ENCODE measurements around the gene TBCD.
A peak's percentile ranks its signal among the peaks of the same experiment; 100 is the strongest.
"Not testable (repeated sequence)": the region's sequence is repeated elsewhere in the genome, so short reads cannot be mapped to it uniquely, and the experiment has no call there.

Gene TBCD

GRCh38 chr17:82767041-82767754, 15.3 kb downstream of the TBCD start:
- DNase-seq: peak; percentile 34 to 61

- no peak for DNase-seq
Measured at GRCh38 chr17:82769041-82769440, 17.2 kb downstream of the TBCD start.

DNA sequence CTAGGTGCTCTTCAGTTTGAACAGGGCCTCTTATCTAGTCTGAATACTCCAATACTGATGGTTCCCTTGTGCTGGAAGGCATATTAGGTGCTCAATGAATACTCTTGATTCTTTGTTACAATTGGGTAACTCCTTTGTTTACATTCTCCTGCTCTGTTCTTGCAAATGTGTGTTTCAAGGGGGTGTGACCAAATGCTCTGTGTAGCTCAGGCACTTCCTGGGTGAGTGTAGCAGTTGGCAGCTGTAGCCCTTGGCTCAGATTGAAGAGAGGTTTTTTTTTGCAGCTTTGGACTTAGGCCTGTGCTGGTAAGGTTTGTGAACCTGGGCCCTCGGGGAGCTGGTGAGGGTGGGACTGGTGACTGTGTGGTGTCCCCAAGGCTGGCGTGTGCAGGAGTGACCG, 20.2 kb downstream of the TBCD start:
- no peak for DNase-seq

DNA sequence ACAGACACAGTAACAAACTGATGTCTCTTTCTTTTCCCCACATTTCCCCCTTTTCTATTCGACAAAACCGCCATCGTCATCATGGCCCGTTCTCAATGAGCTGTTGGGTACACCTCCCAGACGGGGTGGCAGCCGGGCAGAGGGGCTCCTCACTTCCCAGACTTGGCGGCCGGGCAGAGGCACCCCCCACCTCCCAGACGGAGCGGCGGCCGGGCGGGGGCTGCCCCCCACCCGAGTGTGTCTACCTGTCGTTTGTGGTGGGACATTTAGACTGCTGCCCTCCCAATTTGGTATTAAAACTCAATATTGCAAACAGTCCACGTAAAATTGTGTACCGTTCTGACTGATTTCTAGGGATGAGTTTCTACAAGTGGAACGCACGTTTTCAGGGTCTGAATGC, 22.6 kb downstream of the TBCD start:
- DNase-seq: not testable (repeated sequence)

DNA sequence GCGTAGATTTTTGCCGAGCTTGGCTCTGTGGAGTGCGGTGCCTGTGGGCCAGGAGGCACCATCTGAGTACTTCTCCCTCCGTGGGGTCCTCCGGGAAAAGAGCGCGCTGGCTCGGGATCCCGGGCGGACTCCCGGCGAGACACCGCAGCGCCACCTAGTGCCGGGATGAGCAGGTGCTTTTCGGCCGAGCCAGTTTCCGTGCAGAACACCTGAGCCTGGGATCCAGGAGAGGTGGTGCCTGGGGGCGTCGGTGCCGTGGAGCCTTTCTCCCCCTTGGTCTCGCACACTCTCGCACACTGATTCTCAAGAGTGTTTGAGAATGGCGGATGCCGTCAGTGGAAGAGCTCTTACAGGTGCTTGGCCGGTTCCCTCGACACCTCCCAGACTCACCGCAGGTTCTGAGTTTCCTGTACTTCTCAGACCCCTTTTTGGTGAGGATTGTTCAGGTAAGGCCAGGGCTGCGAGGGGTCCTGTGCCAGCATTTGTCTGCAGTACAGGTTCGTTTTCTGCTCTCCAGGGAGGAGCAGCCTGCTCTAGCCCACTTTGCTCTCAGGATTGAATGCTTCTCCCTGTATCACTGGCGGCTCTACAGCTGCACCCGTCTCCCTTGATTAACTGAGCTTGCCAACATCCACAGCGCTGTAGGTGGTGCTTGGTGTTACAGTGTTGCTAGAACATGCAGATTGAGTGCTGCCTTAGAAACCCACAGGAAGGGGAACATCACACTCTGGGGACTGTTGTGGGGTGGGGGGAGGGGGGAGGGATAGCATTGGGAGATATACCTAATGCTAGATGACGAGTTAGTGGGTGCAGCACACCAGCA, 23.3 kb downstream of the TBCD start:
- peak; percentile 1 to 50 for DNase-seq

DNA sequence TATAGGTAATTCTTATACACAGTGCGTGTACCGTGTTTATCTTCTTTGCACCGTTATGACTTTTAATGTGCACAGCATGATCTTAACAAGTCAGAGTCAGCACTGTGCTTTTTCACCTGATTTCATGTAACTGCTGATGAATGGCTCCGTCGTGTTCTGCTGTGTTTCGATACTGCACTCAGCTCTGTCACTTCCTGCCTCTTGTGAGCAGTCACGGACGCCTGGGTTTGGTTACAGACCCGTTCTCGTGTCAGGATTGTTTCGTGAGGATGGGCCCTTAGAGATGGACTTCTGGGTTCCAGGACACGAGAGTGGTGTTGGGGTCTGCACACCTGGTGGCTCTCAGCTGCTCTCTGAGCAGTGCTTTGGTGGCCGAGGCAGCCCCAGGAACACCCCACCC, 24.6 kb downstream of the TBCD start:
- DNase-seq: no peak

DNA sequence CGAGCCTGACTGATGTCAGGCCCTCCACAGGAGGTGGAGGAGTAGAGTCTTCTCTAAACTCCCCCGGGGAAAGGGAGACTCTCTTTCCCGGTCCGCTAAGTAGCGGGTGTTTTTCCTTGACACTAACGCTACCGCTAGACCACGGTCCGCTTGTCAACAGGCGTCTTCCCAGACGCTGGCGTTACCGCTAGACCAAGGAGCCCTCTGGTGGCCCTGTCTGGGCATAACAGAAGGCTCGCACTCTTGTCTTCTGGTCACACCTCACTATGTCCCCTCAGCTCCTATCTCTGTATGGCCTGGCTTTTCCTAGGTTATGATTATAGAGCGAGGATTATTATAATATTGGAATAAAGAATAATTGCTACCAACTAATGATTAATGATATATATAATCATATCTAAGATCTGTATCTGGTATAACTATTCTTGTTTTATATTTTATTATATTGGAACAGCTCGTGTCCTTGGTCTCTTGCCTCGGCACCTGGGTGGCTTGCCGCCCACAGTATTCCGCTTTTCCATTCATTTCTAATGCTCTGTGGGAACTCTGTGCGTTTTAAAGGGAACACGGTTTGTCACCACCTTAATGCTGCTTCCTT, 26.0 kb downstream of the TBCD start:
- DNase-seq: not testable (repeated sequence)

DNA sequence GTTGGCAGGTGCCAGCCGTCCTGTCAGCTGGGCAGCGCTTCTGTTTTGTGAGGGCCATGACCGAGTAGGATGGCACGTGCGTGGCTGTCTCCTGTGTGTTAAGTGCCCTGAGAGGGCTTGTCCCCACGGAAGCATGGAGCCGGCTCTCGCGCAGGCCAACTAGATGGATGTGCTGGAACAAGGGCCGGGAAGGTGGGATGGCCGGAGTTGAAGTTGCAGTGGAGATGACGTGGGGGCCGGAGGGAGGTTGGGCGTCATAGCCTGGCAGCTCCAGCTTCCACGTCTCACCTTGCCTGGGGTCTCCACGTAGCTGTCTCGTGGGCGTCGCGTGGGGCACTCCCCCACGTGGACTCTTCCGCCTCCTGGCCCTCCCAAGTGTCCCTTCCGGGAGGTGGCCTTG, 27.7 kb downstream of the TBCD start:
- no peak for DNase-seq

DNA sequence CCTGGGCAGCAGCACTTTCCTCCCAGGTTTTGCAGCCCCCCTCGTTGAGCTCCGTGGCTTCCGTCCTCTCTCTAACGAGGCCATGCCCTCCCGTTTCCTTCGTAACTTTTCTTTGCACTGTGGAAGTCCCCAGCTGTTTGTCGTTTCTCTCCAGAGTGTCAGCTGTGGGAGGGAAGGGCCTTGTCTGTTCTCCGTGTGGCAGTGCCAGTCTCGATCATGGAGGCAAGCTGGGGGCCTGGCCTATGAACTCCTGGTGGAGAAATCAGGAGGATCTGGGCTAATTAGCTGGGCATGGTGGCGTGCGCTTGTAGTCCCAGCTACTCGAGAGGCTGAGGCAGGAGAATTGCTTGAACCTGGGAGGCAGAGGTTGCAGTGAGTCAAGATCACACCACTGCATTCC, 28.3 kb downstream of the TBCD start:
- no peak for DNase-seq

GRCh38 chr17:82780971-82781893, 29.4 kb downstream of the TBCD start:
- DNase-seq: no peak

GRCh38 chr17:82781894-82782274, 30.0 kb downstream of the TBCD start:
- peak; percentile 68 to 75 for DNase-seq

DNA sequence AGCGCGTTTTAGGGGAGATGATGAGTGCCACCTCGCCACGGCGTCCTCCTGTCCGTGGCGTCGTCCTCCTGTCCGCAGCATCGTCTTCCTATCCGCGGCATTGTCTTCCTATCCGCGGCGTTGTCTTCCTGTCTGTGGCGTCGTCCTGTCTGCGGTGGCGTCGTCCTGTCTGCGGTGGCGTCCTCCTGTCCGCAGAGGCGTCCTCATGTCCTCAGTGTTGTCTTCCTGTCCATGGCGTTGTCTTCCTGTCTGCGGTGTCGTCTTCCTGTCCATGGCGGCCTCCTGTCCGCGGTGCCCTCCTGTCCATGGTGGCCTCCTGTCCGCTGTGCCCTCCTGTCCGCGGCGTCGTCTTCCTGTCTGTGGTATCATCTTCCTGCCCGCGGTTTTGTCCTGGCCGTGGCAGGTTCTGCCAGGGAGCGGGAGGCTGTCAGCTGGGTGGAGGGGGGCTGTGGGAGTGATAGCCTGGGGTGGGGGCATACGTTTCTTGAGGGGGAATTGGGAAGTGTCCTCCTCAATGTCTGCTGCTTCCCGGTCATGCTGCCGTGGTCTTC, 30.9 kb downstream of the TBCD start:
- no peak for DNase-seq

DNA sequence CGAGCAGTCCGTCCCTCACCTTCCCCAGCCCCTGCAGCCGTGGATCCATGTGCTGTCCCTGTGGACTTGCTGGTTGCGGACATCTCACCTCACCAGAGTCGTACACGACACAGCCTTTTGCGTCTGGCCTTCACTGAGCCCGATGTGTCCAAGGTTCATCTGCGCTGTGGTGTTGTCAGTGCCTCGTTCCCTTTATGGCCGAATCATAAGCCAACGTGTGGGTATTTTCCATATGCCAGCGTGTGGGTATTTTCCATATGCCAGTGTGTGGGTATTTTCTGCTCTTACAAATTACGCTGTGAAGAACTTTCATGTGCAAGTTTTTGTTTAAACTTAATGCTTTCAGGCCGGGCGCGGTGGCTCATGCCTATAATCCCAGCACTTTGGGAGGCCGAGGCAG, 31.6 kb downstream of the TBCD start:
- peak in 1 of 2 donors; percentile 0 for DNase-seq

DNA sequence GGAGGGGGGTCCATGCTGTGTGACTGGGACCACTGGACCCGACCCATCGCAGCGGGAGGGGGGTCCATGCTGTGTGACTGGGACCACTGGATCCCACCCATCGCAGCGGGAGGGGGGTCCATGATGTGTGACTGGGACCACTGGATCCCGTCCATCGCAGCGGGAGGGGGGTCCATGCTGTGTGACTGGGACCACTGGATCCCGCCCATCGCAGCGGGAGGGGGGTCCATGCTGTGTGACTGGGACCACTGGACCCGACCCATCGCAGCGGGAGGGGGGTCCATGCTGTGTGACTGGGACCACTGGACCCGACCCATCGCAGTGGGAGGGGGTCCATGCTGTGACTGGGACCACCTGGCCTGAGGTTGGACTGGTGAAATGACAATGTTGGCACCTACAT, 33.7 kb downstream of the TBCD start:
- DNase-seq: not testable (repeated sequence)

DNA sequence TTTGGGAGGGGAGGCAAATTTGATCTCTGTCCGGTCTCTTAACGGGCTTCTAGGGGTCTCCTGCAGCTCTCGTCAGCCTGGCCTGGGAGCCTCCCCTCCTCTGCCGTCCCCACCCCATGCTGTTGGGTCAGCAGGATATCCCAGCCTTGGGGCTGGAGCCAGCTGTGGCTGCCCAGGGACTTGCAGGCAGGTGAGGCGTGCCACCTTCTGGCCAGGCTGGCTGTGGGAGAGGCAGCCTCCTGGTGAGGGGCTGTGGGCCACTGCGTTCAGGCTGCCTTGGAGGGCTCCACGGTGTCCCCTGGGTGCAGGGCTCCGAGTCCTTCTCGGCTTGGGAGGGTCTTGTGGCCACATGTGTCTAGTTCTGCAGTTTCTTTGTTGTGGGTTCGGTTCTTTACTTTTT, 34.6 kb downstream of the TBCD start:
- DNase-seq: no peak

GRCh38 chr17:82787081-82787848, 35.4 kb downstream of the TBCD start:
- peak; percentile 12 to 53 for DNase-seq

DNA sequence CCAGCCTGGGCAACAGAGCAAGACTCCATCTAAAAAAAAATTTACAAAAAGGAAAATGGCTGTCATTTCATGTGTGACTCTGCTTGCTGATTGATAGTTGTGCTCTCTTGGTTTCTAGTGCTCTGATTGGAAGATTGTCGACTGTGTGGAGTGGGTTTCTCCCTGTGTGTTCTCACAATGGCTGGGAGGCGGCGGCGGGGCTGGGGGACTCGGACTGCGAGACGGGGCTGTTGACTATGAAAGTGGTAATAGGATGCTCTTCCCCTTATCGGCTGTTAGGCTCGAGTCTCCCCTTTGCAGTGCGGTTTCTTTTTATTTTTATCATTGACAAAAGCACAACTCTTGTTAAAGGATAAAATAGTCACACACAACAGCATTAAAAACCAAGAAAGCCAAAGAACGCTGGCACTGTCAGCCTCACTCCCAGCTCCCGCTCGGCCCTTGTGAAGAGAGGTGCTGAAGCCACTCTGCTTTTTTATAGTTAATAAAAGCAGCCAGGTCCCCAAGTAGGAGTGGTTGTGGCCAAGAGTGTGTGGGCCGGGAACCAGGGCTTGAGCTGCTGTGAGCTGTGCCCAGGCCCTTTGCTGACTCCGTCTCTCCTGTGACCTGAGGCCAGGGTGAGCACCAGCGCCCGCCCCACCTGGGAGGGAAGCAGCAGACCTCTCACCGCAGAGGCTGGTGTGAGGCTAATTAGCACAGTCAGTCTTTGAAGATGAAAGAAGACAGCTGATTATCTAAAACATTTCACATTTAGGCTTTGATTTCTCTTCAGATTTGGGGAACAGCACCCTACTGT, 36.5 kb downstream of the TBCD start:
- DNase-seq: no peak

DNA sequence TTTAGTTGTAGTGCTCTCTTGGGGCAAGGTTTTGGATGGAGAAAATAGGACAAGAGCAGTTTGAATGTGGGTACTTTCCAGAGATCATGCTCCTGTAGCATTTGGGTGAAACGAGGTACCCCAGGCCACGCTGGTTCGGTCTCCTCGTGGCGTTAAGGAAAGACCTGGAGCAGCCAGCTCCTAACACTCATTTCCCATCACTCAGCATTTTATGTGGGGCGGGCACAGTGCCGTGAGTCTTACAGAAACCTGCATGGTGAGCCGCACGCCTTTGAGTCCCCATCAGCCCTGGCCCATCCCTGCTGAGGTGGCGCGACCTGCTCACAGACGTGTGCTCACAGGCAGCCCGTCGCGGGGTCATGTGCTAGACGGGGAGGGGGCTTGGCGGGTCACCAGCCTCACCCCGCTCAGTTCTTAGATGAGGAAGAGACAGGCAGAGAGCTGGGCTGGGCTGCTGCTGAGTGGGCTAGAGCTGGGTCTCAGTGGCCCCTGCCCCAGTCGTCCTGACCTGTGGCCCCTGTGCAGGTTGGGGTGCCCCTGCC, 37.3 kb downstream of the TBCD start:
- no peak for DNase-seq

- DNase-seq: no peak
Measured at GRCh38 chr17:82789806-82790205, 37.9 kb downstream of the TBCD start.

DNA sequence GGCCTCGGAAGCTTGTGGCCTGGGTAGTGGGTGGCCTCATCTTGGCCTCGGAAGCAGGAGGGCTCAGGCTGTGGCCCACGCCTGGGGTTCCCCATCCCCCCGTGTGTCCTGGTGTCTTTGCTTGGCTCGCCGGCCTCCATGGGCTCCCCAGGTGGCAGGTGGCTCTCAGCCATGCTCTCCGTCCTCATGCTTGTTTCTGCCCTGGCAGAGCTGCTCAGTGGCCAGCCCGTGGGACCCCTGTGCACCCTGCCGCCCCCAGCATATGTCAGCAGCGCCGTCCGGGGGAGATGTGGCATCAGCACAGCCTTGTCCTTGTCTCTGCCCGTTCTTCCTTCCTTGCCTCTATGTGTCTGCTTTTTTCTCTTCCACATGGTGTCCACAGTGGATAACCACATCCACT, 38.5 kb downstream of the TBCD start:
- DNase-seq: no peak

DNA sequence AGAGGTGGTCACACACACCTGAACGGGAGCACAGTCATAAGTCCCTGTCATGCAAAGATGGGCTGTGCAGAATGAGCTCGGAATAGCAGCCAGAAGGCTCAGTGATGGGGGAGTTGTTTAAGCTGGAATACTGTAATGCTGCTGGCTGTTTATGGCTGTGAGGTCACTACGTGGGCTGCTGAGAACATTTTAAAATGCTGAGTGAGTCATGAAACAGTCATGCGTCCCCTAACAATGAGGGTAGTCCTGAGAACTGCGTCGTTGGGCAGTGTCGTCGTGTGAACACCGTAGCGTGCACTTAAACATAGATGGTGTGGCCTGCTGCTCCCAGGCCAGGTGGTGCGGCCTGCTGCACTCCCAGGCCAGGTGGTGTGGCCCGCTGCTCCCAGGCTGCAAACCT, 39.7 kb downstream of the TBCD start:
- DNase-seq: no peak
